Trophoblast cell (in vitro differentiated cells and primary cell): ENCODE data around the gene POLR3B.
A peak's percentile ranks its signal among the peaks of the same experiment; 100 is the strongest.

Source experiments
- DNase-seq, 2 donors: peaks; one replicate each; pipeline ENCODE4 v3.0.0-alpha.2; 2016
- H2AFZ ChIP-seq: 2 replicates; pipeline ENCODE4 v1.6.1; 2013; ENCODE audit warnings: low read length, moderate library complexity, mild to moderate bottlenecking; ENCODE audit not compliant: insufficient read depth, poor library complexity
- H2AK5ac ChIP-seq: 2 replicates; pipeline ENCODE4 v1.6.1; 2013; ENCODE audit warnings: mild to moderate bottlenecking, low read length
- H2BK120ac ChIP-seq: 2 replicates; pipeline ENCODE4 v1.6.1; 2013; ENCODE audit warnings: low read length, mild to moderate bottlenecking, moderate library complexity; ENCODE audit not compliant: insufficient read depth, poor library complexity
- H2BK12ac ChIP-seq: 2 replicates; pipeline ENCODE4 v1.6.1; 2013; ENCODE audit warnings: mild to moderate bottlenecking, low read length, moderate library complexity
- H2BK5ac ChIP-seq: 2 replicates; pipeline ENCODE4 v1.6.1; 2013; ENCODE audit warnings: low read length, low read depth, moderate library complexity, mild to moderate bottlenecking; ENCODE audit not compliant: poor library complexity
- H3K14ac ChIP-seq: 2 replicates; pipeline ENCODE4 v1.6.1; 2013; ENCODE audit warnings: mild to moderate bottlenecking, low read length
- H3K18ac ChIP-seq: 2 replicates; pipeline ENCODE4 v1.6.1; 2013; ENCODE audit warnings: mild to moderate bottlenecking, low read length
- H3K23ac ChIP-seq: 2 replicates; pipeline ENCODE4 v1.6.1; 2013; ENCODE audit warnings: low read length
- H3K27ac ChIP-seq: 2 replicates; pipeline ENCODE4 v1.5.1; 2013; ENCODE audit warnings: low read depth, mild to moderate bottlenecking, inconsistent platforms, low read length, moderate library complexity
- H3K27me3 ChIP-seq: 2 replicates; pipeline ENCODE4 v1.6.1; 2013; ENCODE audit warnings: inconsistent platforms, mild to moderate bottlenecking, low read length, moderate library complexity; ENCODE audit not compliant: insufficient read depth
- H3K36me3 ChIP-seq, 2 experiments: 1 replicate in 1 of 2; 2 replicates in 1 of 2; pipeline ENCODE4 v1.6.1; 2013; ENCODE audit warnings: low read length in 2 of 2, mild to moderate bottlenecking in 2 of 2, moderate library complexity in 1 of 2; ENCODE audit not compliant: insufficient read depth in 2 of 2, control insufficient read depth in 1 of 2
- H3K4ac ChIP-seq: 2 replicates; pipeline ENCODE4 v1.6.1; 2013; ENCODE audit warnings: low read depth, mild to moderate bottlenecking, low read length, moderate library complexity
- H3K4me1 ChIP-seq, 2 experiments: 1 replicate in 1 of 2; 2 replicates in 1 of 2; pipeline ENCODE4 v1.6.1; 2013; ENCODE audit warnings: low read length in 2 of 2, mild to moderate bottlenecking in 2 of 2, moderate library complexity in 1 of 2; ENCODE audit not compliant: insufficient read depth in 2 of 2, control insufficient read depth in 1 of 2
- H3K4me2 ChIP-seq: 2 replicates; pipeline ENCODE4 v1.6.1; 2013; ENCODE audit warnings: inconsistent platforms, mild to moderate bottlenecking, low read length, moderate library complexity
- H3K4me3 ChIP-seq: 2 replicates; pipeline ENCODE4 v1.5.1; 2013; ENCODE audit warnings: mild to moderate bottlenecking, low read depth, low read length, inconsistent platforms
- H3K79me1 ChIP-seq: one replicate; pipeline ENCODE4 v1.6.1; 2013; ENCODE audit warnings: low read length
- H3K79me2 ChIP-seq: 2 replicates; pipeline ENCODE4 v1.6.1; 2013; ENCODE audit warnings: low read length, mild to moderate bottlenecking; ENCODE audit not compliant: control insufficient read depth, insufficient read depth, poor library complexity
- H3K9ac ChIP-seq: 2 replicates; pipeline ENCODE4 v1.6.1; 2013; ENCODE audit warnings: mild to moderate bottlenecking, low read length
- H3K9me3 ChIP-seq: 2 replicates; pipeline ENCODE4 v1.6.1; 2013; ENCODE audit warnings: low read depth, mild to moderate bottlenecking, control low read depth, inconsistent platforms, low read length; ENCODE audit not compliant: insufficient read depth
- H4K12ac ChIP-seq: 2 replicates; pipeline ENCODE4 v1.6.1; 2013; ENCODE audit warnings: low read depth, mild to moderate bottlenecking, low read length, moderate library complexity
- H4K8ac ChIP-seq: 2 replicates; pipeline ENCODE4 v1.6.1; 2013; ENCODE audit warnings: low read depth, mild to moderate bottlenecking, low read length, moderate library complexity
- H4K91ac ChIP-seq: one replicate; pipeline ENCODE4 v1.6.1; 2013; ENCODE audit warnings: low read depth, mild to moderate bottlenecking, low read length, moderate library complexity
- whole genome bisulfite sequencing: extraction: QIAGEN DNeasy Blood & Tissue Kit; methylation state at CpG from one replicate; pipeline ENCODE4 v1.1.7; 2013; ENCODE audit warnings: missing lambda C conversion rate; ENCODE audit not compliant: insufficient read length, insufficient coverage; ENCODE audit errors: extremely low coverage; 5-methylcytosine and 5-hydroxymethylcytosine counted together

The POLR3B gene

GRCh38 chr12:106506691-106507090, 149.1 kb downstream of the POLR3B start:
- no peaks in the 10 kb centered on the region for H3K79me1 ChIP-seq
- H3K27me3 ChIP-seq, result no peaks in the 10 kb centered on the region
- H4K12ac ChIP-seq, result no peak overlapping the region
- H3K36me3 ChIP-seq, result peaks cover 0 to 2% of the 10 kb centered on the region in 2 experiments
- H3K4me1 ChIP-seq, result no peaks in the 10 kb centered on the region
- H3K4me2 ChIP-seq, result no peak overlapping the region
- H3K27ac ChIP-seq, result no peak overlapping the region
- H4K8ac ChIP-seq, result no peak overlapping the region
- no CpG with 5 or more reads among the region's 9 CpGs for WGBS
- peaks cover 2% of the 10 kb centered on the region for H3K9me3 ChIP-seq
- no peak overlapping the region for H4K91ac ChIP-seq
- H3K79me2 ChIP-seq, result no peaks in the 10 kb centered on the region
- H3K4me3 ChIP-seq, result no peak overlapping the region
- no peak overlapping the region for H3K23ac ChIP-seq
- no peak overlapping the region for H3K4ac ChIP-seq
- no peak overlapping the region for H3K14ac ChIP-seq
- H2BK12ac ChIP-seq, result no peak overlapping the region
- no peak for DNase-seq
- H2AK5ac ChIP-seq, result no peak overlapping the region
- H2BK120ac ChIP-seq, result no peak overlapping the region
- no peak overlapping the region for H3K9ac ChIP-seq
- H3K18ac ChIP-seq, result no peak overlapping the region
- no peak overlapping the region for H2BK5ac ChIP-seq
- H2AFZ ChIP-seq, result no peak overlapping the region

- no CpG with 5 or more reads among the region's 2 CpGs for WGBS
- Histone ChIP-seq H2BK12ac (no peak overlapping the region), H3K36me3 (no peaks in the 10 kb centered on the region)
Measured at GRCh38 chr12:106508966-106509365, 151.4 kb downstream of the POLR3B start.

GRCh38 chr12:106511365-106511764, 153.8 kb downstream of the POLR3B start:
- H3K79me1 ChIP-seq, result no peaks in the 10 kb centered on the region

More at GRCh38 chr12:106508966-106509365, 151.4 kb downstream of the POLR3B start:
- H2AFZ ChIP-seq, result no peak overlapping the region
- no peak overlapping the region for H4K91ac ChIP-seq
- no peak overlapping the region for H3K4ac ChIP-seq
- no peak overlapping the region for H3K23ac ChIP-seq
- DNase-seq, result peak in 1 of 2 donors; percentile 22
- H3K4me3 ChIP-seq, result no peak overlapping the region
- no peak overlapping the region for H4K8ac ChIP-seq
- H3K27me3 ChIP-seq, result no peaks in the 10 kb centered on the region
- H3K79me2 ChIP-seq, result no peaks in the 10 kb centered on the region
- no peak overlapping the region for H3K4me2 ChIP-seq
- H3K79me1 ChIP-seq, result no peaks in the 10 kb centered on the region
- no peak overlapping the region for H3K27ac ChIP-seq
- H4K12ac ChIP-seq, result no peak overlapping the region
- H3K14ac ChIP-seq, result no peak overlapping the region
- H3K18ac ChIP-seq, result no peak overlapping the region
- no peak overlapping the region for H2BK5ac ChIP-seq
- H3K4me1 ChIP-seq, result no peaks in the 10 kb centered on the region
- no peak overlapping the region for H2BK120ac ChIP-seq
- H2AK5ac ChIP-seq, result no peak overlapping the region
- no peak overlapping the region for H3K9ac ChIP-seq
- H3K9me3 ChIP-seq, result peaks cover 2% of the 10 kb centered on the region

GRCh38 chr12:106517314-106517713, 159.8 kb downstream of the POLR3B start:
- H2AFZ ChIP-seq, result no peak overlapping the region
- no peak overlapping the region for H4K8ac ChIP-seq
- no peak overlapping the region for H3K18ac ChIP-seq
- no peak overlapping the region for H4K91ac ChIP-seq
- H3K4me3 ChIP-seq, result no peak overlapping the region
- DNase-seq, result no peak
- no peaks in the 10 kb centered on the region for H3K9me3 ChIP-seq
- H2BK5ac ChIP-seq, result no peak overlapping the region
- H3K4me1 ChIP-seq, result no peaks in the 10 kb centered on the region
- no peaks in the 10 kb centered on the region for H3K36me3 ChIP-seq
- H3K4me2 ChIP-seq, result no peak overlapping the region
- no peak overlapping the region for H4K12ac ChIP-seq
- no CpG with 5 or more reads among the region's 1 CpG for WGBS
- no peak overlapping the region for H3K4ac ChIP-seq
- no peak overlapping the region for H3K27ac ChIP-seq
- H3K9ac ChIP-seq, result no peak overlapping the region
- no peak overlapping the region for H2BK120ac ChIP-seq
- H2BK12ac ChIP-seq, result no peak overlapping the region
- no peak overlapping the region for H3K14ac ChIP-seq
- no peaks in the 10 kb centered on the region for H3K27me3 ChIP-seq
- H3K23ac ChIP-seq, result no peak overlapping the region
- no peaks in the 10 kb centered on the region for H3K79me1 ChIP-seq
- H2AK5ac ChIP-seq, result no peak overlapping the region
- no peaks in the 10 kb centered on the region for H3K79me2 ChIP-seq

More at GRCh38 chr12:106511365-106511764, 153.8 kb downstream of the POLR3B start:
- H2AK5ac ChIP-seq, result no peak overlapping the region
- no CpG with 5 or more reads among the region's 5 CpGs for WGBS
- peaks cover 2% of the 10 kb centered on the region for H3K9me3 ChIP-seq
- H3K79me2 ChIP-seq, result no peaks in the 10 kb centered on the region
- no peak overlapping the region for H4K8ac ChIP-seq
- no peak overlapping the region for H4K91ac ChIP-seq
- no peak overlapping the region for H3K4me3 ChIP-seq
- no peak overlapping the region for H3K23ac ChIP-seq
- H3K14ac ChIP-seq, result no peak overlapping the region
- no peaks in the 10 kb centered on the region for H3K4me1 ChIP-seq
- no peak overlapping the region for H2BK12ac ChIP-seq
- H2BK120ac ChIP-seq, result no peak overlapping the region
- H4K12ac ChIP-seq, result no peak overlapping the region
- H3K27ac ChIP-seq, result no peak overlapping the region
- no peak overlapping the region for H3K4me2 ChIP-seq
- DNase-seq, result no peak
- H3K4ac ChIP-seq, result no peak overlapping the region
- H3K36me3 ChIP-seq, result no peaks in the 10 kb centered on the region
- H3K18ac ChIP-seq, result no peak overlapping the region
- no peak overlapping the region for H2BK5ac ChIP-seq
- H2AFZ ChIP-seq, result no peak overlapping the region
- H3K27me3 ChIP-seq, result no peaks in the 10 kb centered on the region
- H3K9ac ChIP-seq, result no peak overlapping the region
